ENCODE data around the gene HLTF. TPM values are rescaled to one million over a fixed set of nuclear protein-coding genes. Genes with fewer than 3 reads are reported as not detected.
A peak's percentile ranks its signal among the peaks of the same experiment; 100 is the strongest.

Gene HLTF, protein sequence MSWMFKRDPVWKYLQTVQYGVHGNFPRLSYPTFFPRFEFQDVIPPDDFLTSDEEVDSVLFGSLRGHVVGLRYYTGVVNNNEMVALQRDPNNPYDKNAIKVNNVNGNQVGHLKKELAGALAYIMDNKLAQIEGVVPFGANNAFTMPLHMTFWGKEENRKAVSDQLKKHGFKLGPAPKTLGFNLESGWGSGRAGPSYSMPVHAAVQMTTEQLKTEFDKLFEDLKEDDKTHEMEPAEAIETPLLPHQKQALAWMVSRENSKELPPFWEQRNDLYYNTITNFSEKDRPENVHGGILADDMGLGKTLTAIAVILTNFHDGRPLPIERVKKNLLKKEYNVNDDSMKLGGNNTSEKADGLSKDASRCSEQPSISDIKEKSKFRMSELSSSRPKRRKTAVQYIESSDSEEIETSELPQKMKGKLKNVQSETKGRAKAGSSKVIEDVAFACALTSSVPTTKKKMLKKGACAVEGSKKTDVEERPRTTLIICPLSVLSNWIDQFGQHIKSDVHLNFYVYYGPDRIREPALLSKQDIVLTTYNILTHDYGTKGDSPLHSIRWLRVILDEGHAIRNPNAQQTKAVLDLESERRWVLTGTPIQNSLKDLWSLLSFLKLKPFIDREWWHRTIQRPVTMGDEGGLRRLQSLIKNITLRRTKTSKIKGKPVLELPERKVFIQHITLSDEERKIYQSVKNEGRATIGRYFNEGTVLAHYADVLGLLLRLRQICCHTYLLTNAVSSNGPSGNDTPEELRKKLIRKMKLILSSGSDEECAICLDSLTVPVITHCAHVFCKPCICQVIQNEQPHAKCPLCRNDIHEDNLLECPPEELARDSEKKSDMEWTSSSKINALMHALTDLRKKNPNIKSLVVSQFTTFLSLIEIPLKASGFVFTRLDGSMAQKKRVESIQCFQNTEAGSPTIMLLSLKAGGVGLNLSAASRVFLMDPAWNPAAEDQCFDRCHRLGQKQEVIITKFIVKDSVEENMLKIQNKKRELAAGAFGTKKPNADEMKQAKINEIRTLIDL
- polyA plus RNA-seq (2012; ENCODE audit: insufficient read length, low read depth) = 6.8 TPM

DNA sequence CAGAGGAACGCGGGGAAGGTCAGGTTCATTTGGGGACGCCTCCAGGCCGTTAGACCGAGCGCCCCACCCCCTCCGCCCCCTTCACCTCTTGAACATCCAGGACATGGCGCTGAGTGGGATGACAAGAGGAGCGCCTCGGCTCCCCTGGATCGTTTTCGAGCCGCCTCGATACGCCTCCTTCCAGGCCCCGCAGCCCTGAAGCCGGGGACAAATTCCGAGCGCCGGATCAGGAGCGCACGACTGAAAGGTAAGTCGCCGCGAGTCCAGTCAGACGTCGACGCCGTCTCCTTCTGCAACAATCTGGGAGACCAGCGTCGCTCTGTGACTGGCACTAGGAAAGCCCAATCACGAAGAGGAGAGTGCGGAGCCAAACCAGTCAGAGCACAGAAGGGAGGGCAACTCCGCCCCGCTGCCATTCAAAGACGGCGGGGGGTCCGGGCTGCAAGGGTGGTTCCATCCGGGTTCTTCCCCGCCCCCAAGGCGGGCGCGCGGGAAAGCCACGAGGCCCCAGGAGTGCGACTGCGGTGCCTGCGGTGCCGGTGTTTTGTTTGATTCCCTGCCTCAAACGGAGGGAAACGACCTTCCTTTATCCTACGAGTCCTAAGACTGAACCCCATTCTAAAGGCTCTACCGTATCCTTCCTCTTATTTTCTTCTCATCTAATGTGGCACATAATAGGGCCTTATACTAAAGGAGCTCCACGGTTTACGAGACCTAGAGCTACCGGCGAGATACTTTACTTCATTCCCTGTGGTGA lies at the start of gene HLTF:
Gene HLTF, minus strand, starts transcription at position 302 of the 757 bp plus-strand sequence. Its CDS starts 197 bp downstream, at position 105.
- TF ChIP-seq FOXP2 (optimal IDR thresholded peaks at IDR 0.05; ENCODE audit: borderline replicate concordance, extremely low read depth, extremely low read length, insufficient read depth) = peak; percentile 20
- TF ChIP-seq SIN3A (IDR thresholded peaks at IDR 0.05; ENCODE audit: borderline replicate concordance, insufficient read depth, low read length) = peak; percentile 61; the same call in 1 of the 2 replicates
- TF ChIP-seq TAF1 (IDR thresholded peaks at IDR 0.05; ENCODE audit: borderline replicate concordance, insufficient read depth, low read length) = no peak; the same call in 1 of the 2 replicates
- TF ChIP-seq, protein P1, sequence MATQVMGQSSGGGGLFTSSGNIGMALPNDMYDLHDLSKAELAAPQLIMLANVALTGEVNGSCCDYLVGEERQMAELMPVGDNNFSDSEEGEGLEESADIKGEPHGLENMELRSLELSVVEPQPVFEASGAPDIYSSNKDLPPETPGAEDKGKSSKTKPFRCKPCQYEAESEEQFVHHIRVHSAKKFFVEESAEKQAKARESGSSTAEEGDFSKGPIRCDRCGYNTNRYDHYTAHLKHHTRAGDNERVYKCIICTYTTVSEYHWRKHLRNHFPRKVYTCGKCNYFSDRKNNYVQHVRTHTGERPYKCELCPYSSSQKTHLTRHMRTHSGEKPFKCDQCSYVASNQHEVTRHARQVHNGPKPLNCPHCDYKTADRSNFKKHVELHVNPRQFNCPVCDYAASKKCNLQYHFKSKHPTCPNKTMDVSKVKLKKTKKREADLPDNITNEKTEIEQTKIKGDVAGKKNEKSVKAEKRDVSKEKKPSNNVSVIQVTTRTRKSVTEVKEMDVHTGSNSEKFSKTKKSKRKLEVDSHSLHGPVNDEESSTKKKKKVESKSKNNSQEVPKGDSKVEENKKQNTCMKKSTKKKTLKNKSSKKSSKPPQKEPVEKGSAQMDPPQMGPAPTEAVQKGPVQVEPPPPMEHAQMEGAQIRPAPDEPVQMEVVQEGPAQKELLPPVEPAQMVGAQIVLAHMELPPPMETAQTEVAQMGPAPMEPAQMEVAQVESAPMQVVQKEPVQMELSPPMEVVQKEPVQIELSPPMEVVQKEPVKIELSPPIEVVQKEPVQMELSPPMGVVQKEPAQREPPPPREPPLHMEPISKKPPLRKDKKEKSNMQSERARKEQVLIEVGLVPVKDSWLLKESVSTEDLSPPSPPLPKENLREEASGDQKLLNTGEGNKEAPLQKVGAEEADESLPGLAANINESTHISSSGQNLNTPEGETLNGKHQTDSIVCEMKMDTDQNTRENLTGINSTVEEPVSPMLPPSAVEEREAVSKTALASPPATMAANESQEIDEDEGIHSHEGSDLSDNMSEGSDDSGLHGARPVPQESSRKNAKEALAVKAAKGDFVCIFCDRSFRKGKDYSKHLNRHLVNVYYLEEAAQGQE (IDR thresholded peaks at IDR 0.05; ENCODE audit: insufficient read depth in 1 of 2, low read depth in 2 of 2, low read length in 2 of 2) = 0 out of 4 replicates have a peak, but pooled peaks of 1 of the 2 experiments have one; percentile 11
- TF ChIP-seq POLR2AphosphoS5 (IDR thresholded peaks at IDR 0.05; ENCODE audit: low read depth, low read length) = peak; percentile 52

DNA sequence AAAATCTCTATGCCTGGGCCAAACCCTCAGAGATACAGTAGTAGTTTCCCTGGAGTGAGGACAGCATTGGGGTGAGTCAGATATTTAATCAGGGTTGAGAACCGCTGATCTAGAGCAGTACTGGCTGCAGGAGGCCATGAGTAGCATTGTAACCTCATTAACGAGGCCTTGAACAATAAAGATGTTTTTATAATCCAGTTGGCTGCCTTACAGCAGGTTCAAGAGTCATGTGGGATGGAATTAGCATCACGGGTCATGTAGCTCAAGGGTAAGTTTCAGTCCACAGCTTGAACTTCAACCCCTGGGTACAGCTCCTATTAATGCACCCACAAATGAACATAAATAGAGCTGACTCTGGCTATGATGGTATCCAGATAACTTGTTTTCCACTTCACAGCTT lies 48.2 kb upstream of the HLTF start:
- TF ChIP-seq TAF1 (IDR thresholded peaks at IDR 0.05; ENCODE audit: borderline replicate concordance, insufficient read depth, low read length) (no peak), SIN3A (IDR thresholded peaks at IDR 0.05; ENCODE audit: borderline replicate concordance, insufficient read depth, low read length) (no peak)

DNA sequence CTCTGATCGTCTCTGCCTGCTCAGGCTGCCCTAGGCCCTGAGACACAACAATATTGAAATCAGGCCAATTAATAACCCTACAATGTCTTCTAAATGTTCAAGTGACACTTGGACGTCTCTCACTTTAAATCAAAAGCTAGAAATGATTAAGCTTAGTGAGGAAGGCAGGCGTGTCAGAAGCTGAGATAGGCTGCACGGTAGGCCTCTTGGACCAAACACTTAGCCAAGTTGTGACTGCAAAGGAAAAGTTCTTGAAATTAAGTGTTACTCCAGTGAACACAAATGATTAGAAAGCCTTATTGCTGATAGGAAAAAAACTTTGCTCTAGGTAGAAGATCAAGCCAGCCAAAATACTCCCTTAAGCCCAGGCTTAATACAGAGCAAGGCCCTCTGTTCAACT lies 45.3 kb upstream of the HLTF start:
- TF ChIP-seq POLR2AphosphoS5 (IDR thresholded peaks at IDR 0.05; ENCODE audit: low read depth, low read length) = no peak
- TF ChIP-seq, protein P1 (IDR thresholded peaks at IDR 0.05; ENCODE audit: insufficient read depth in 1 of 2, low read depth in 2 of 2, low read length in 2 of 2) = no peak
- no peak for TF ChIP-seq TAF1 (IDR thresholded peaks at IDR 0.05; ENCODE audit: borderline replicate concordance, insufficient read depth, low read length)
- TF ChIP-seq FOXP2 (optimal IDR thresholded peaks at IDR 0.05; ENCODE audit: borderline replicate concordance, extremely low read depth, extremely low read length, insufficient read depth) = no peak
- TF ChIP-seq SIN3A (IDR thresholded peaks at IDR 0.05; ENCODE audit: borderline replicate concordance, insufficient read depth, low read length) = no peak

DNA sequence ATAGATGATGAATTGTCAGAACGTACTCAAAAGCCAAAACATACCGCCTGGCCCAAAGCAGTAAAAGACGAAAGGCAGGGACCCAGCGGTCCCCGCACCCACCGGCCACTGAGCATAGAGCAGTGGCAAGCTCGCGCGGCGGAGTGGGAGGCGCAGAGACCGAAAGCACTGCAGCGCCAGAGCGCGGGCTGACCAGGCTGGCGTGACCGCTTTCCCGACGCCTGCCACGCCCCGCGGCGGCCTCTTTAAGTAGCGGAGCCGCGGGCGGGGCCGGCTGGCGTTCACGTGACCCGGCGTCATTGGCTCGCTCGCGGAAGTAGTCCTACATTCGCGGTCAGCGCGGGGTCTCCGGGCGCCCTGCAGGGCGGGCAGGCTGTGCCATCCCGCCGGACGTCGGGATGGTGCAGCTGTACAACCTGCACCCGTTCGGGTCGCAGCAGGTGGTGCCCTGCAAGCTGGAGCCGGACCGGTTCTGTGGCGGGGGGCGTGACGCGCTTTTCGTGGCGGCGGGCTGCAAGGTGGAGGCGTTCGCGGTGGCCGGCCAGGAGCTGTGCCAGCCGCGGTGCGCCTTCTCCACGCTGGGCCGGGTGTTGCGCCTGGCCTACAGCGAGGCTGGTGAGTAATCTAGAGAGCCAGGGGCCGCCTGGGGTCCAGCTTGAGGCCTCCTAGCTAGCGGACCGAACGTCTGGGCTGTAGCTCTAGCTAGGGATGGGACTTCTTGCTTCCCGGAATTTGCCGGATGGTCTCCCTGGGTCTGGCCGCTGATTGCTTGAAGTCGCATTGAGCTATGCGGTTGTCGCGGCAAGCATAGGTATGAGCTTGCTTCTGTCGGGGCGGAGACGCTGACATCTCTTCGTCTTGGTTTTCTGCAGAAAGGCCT lies 43.2 kb upstream of the HLTF start, which contains the start of gene HPS3:
Gene HPS3, plus strand, starts transcription at position 313 of the 880 bp plus-strand sequence. Its CDS starts 86 bp downstream, at position 399.
- TF ChIP-seq, protein P1 (IDR thresholded peaks at IDR 0.05; ENCODE audit: insufficient read depth in 1 of 2, low read depth in 2 of 2, low read length in 2 of 2) = 0 out of 4 replicates have a peak, but pooled peaks of 1 of the 2 experiments have one; percentile 5
- no peak for TF ChIP-seq TAF1 (IDR thresholded peaks at IDR 0.05; ENCODE audit: borderline replicate concordance, insufficient read depth, low read length)
- TF ChIP-seq FOXP2 (optimal IDR thresholded peaks at IDR 0.05; ENCODE audit: borderline replicate concordance, extremely low read depth, extremely low read length, insufficient read depth) = peak; percentile 89
- peak; percentile 76; the same call in 1 of the 2 replicates for TF ChIP-seq SIN3A (IDR thresholded peaks at IDR 0.05; ENCODE audit: borderline replicate concordance, insufficient read depth, low read length)
- peak; percentile 71 for TF ChIP-seq POLR2AphosphoS5 (IDR thresholded peaks at IDR 0.05; ENCODE audit: low read depth, low read length)
